ENCODE results near the gene TAC3. TPM values are rescaled to one million over a fixed set of nuclear protein-coding genes. Genes with fewer than 3 reads are reported as not detected.
"Not testable (repeated sequence)": the region's sequence is repeated elsewhere in the genome, so short reads cannot be mapped to it uniquely, and the experiment has no call there.

TAC3 gene
- total RNA-seq, 2 experiments from 2014 or later = not detected

DNA sequence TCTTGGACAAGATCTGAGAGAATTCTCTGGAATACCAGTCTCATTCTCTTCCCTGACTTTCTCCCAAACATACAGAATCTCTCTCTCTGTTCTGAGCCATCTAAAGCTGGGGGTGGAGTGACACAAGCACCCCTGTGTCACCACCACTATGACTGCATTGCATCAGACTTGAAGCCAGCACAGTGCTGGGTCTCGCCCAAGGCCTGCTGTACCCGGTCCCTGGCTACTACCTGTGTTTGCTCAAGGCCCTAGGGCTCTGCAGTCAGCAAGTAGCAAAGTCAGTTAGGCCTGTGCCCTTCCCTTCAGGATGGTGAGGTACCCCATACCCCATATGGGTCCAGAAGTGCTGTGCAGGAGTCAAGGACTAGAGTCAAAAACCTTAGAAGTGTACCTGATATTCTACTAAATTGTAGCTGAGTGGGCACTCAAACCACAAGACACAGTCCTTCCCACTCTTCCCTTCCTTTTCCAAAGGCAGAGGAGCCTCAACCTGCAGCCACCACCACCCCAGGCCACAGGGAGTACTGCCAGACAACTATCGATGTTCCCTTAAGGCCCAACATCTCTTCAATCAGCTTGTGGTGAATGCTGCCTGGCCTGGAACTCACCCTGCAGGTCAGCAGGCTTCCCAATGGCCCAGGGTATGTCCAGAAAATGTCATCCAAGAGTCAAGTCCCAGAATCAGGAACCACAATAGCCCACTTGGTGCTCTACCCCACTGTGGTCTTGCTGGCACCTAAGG is 37.8 kb downstream of the TAC3 start:
- H3K4me3 Mint-ChIP-seq = no peak overlapping the region
- no peak overlapping the region for H3K27ac Mint-ChIP-seq
- no peak for DNase-seq
- intact Hi-C loops (cut with micrococcal nuclease) = no loop called here
- no peaks in the 10 kb centered on the region for H3K4me1 Mint-ChIP-seq (ENCODE audit: low read depth)
- POLR2A ChIA-PET = no interaction called here
- no peaks in the 10 kb centered on the region for H3K27me3 Mint-ChIP-seq
- CTCF ChIA-PET = interaction anchor here (1.2 kb wide), 1 partner anchor 9 kb away, joined by 7 read pairs; no protein-coding TSS in a partner anchor
- H3K9me3 Mint-ChIP-seq = no peaks in the 10 kb centered on the region
- H3K36me3 Mint-ChIP-seq = no peaks in the 10 kb centered on the region

DNA sequence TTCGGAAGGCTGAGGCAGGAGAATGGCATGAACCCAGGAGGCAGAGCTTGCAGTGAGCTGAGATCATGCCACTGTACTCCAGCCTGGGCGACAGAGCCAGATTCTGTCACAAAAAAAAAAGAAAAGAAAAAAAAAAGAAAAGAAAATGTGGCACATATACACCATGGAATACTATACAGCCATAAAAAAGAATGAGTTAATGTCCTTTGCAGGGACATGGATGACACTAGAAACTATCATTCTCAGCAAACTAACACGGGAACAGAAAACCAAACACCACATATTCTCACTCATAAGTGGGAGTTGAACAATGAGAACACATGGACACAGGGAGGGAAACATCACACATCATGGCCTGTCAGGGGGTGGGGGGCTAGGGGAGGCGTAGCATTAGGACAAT is 39.0 kb downstream of the TAC3 start:
- H3K4me1 Mint-ChIP-seq (ENCODE audit: low read depth); H3K27ac Mint-ChIP-seq; H3K27me3 Mint-ChIP-seq; POLR2A ChIA-PET; DNase-seq; intact Hi-C loops (cut with micrococcal nuclease); H3K9me3 Mint-ChIP-seq; CTCF ChIA-PET; H3K36me3 Mint-ChIP-seq; H3K4me3 Mint-ChIP-seq: not testable (repeated sequence)

DNA sequence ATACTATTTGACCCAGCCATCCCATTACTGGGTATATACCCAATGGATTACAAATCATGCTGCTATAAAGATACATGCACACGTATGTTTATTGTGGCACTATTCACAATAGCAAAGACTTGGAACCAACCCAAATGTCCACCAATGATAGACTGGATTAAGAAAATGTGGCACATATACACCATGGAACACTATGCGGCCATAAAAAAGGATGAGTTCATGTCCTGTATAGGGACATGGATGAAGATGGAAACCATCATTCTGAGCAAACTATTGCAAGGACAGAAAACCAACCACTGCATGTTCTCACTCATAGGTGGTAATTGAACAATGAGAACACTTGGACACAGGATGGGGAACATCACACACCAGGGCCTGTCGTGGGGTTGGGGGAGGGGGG is 42.1 kb downstream of the TAC3 start:
- intact Hi-C loops (cut with micrococcal nuclease); H3K36me3 Mint-ChIP-seq; H3K4me1 Mint-ChIP-seq (ENCODE audit: low read depth); DNase-seq; H3K9me3 Mint-ChIP-seq; H3K27me3 Mint-ChIP-seq; POLR2A ChIA-PET; CTCF ChIA-PET; H3K4me3 Mint-ChIP-seq; H3K27ac Mint-ChIP-seq: not testable (repeated sequence)

DNA sequence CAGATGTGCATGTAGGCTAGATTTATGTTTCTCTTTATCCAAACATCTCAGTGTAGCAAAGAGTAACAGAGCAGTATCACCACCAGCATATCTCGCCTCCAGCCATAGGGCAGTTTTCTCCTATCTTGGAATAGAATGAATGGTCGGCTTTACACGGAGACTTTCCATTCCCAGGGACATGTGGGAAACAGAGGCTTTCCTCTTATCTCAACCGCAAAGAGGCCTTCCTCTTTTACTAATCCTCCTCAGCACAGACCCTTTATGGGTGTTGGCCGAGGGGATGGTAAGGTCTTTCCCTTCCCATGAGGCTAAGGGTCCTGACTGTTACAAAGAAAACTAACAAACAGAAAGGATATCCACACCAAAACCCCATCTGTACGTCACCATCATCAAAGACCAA is 47.4 kb downstream of the TAC3 start:
- DNase-seq; H3K36me3 Mint-ChIP-seq; intact Hi-C loops (cut with micrococcal nuclease); POLR2A ChIA-PET; H3K27ac Mint-ChIP-seq; H3K4me1 Mint-ChIP-seq (ENCODE audit: low read depth); H3K9me3 Mint-ChIP-seq; H3K4me3 Mint-ChIP-seq; H3K27me3 Mint-ChIP-seq: not testable (repeated sequence)
- CTCF ChIA-PET = interaction anchor here (1.5 kb wide), 1 partner anchor 18 kb away, joined by 4 read pairs; no protein-coding TSS in a partner anchor

DNA sequence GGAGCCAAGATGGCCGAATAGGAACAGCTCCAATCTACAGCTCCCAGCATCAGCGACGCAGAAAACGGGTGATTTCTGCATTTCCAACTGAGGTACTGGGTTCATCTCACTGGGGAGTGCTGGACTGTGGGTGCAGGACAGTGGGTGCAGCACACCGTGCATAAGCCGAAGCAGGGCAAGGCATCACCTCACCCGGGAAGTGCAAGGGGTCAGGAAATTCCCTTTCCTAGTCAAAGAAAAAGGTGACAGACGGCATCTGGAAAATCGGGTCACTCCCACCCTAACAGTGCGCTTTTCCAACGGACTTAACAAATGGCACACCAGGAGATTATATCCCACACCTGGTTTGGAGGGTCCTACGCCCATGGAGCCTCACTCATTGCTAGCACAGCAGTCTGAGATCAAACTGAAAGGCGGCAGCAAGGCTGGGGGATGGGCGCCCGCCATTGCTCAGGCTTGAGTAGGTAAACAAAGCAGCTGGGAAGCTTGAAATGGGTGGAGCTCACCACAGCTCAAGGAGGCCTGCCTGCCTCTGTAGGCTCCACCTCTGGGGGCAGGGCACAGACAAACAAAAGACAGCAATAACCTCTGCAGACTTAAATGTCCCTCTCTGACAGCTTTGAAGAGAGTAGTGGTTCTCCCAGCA is 50.2 kb downstream of the TAC3 start:
- POLR2A ChIA-PET = not testable (repeated sequence)

DNA sequence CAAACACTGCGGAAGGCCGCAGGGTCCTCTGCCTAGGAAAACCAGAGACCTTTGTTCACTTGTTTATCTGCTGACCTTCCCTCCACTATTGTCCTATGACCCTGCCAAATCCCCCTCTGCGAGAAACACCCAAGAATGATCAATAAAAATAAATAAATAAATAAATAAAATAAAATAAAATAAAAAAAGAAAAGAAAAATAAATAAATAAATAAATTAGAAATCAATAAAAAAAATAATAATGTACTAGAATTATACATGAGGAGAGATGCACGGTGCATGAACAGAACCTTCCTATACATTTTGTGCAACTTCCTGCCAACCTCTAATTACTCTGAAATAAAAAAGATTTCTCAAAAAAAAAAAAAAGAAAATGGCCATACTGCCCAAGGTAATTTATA is 51.2 kb downstream of the TAC3 start:
- H3K9me3 Mint-ChIP-seq; DNase-seq; intact Hi-C loops (cut with micrococcal nuclease); POLR2A ChIA-PET; H3K4me3 Mint-ChIP-seq; H3K4me1 Mint-ChIP-seq (ENCODE audit: low read depth); H3K27ac Mint-ChIP-seq; H3K36me3 Mint-ChIP-seq; CTCF ChIA-PET; H3K27me3 Mint-ChIP-seq: not testable (repeated sequence)

More for the DNA sequence above, 50.2 kb downstream of the TAC3 start:
- H3K27ac Mint-ChIP-seq; H3K36me3 Mint-ChIP-seq; H3K27me3 Mint-ChIP-seq; CTCF ChIA-PET; intact Hi-C loops (cut with micrococcal nuclease); H3K4me1 Mint-ChIP-seq (ENCODE audit: low read depth); DNase-seq; H3K4me3 Mint-ChIP-seq; H3K9me3 Mint-ChIP-seq: not testable (repeated sequence)

DNA sequence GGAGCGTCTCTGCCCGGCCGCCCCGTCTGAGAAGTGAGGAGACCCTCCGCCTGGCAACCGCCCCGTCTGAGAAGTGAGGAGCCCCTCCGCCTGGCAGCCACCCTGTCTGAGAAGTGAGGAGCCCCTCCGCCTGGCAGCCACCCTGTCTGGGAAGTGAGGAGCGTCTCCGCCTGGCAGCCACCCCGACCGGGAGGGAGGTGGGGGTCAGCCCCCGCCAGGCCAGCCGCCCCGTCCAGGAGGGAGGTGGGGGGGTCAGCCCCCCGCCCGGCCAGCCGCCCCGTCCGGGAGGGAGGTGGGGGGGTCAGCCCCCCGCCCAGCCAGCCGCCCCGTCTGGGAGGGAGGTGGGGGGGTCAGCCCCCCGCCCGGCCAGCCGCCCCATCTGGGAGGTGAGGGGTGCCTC is 52.8 kb downstream of the TAC3 start:
- H3K4me1 Mint-ChIP-seq (ENCODE audit: low read depth); POLR2A ChIA-PET; H3K9me3 Mint-ChIP-seq; H3K4me3 Mint-ChIP-seq; intact Hi-C loops (cut with micrococcal nuclease); H3K36me3 Mint-ChIP-seq; H3K27me3 Mint-ChIP-seq; H3K27ac Mint-ChIP-seq; DNase-seq; CTCF ChIA-PET: not testable (repeated sequence)

DNA sequence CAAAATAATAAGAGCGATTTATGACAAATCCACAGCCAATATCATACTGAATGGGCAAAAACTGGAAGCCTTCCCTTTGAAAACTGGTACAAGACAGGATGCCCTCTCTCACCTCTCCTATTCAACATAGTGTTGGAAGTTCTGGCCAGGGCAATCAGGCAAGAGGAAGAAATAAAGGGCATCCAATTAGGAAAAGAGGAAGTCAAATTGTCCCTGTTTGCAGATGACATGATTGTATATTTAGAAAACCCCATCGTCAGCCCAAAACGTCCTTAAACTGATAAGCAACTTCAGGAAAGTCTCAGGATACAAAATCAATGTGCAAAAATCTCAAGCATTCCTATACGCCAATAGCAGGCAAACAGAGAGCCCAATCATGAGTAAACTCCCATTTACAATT is 54.1 kb downstream of the TAC3 start:
- H3K4me3 Mint-ChIP-seq; H3K9me3 Mint-ChIP-seq; H3K27ac Mint-ChIP-seq; DNase-seq; CTCF ChIA-PET; H3K4me1 Mint-ChIP-seq (ENCODE audit: low read depth); H3K27me3 Mint-ChIP-seq; POLR2A ChIA-PET; H3K36me3 Mint-ChIP-seq; intact Hi-C loops (cut with micrococcal nuclease): not testable (repeated sequence)

Other genes with a start within 250 kb of the TAC3 start
- not detected for gene SDR9C7, start 82.1 kb downstream of the TAC3 start, total RNA-seq
- gene RDH16, start 58.9 kb downstream of the TAC3 start, total RNA-seq = under 1 TPM; 0.26 to 0.46 TPM
- 1 to 10 TPM; 5.5 to 5.7 TPM for gene ZBTB39, start 10.0 kb downstream of the TAC3 start, total RNA-seq
- under 1 TPM; 0.61 to 0.97 TPM for gene MYO1A, start 33.6 kb upstream of the TAC3 start, total RNA-seq
- 10 to 100 TPM; 70.6 to 73.5 TPM for gene NEMP1, start 62.3 kb upstream of the TAC3 start, total RNA-seq
- gene NAB2, start 72.6 kb upstream of the TAC3 start, total RNA-seq = 10 to 100 TPM; 39.6 to 41.6 TPM
- 100 to 1,000 TPM; 209 to 218 TPM for gene STAT6, start 94.8 kb upstream of the TAC3 start, total RNA-seq
- gene LRP1, start 112.0 kb upstream of the TAC3 start, total RNA-seq = 1 to 10 TPM; 1.4 TPM
- gene LRP1-AS, start 131.1 kb upstream of the TAC3 start, total RNA-seq = not detected
- under 1 TPM; 0.24 to 0.46 TPM for gene NXPH4, start 200.3 kb upstream of the TAC3 start, total RNA-seq
- gene SHMT2, start 213.2 kb upstream of the TAC3 start, total RNA-seq = 100 to 1,000 TPM; 401 to 404 TPM
- 1 to 10 TPM; 1.9 to 2.0 TPM for gene STAC3, start 234.7 kb upstream of the TAC3 start, total RNA-seq

Measured in activated CD4-positive, alpha-beta memory T cell treated with anti-CD3 and anti-CD28 coated beads for 36 hours (primary cell).